Measurements from ENCODE around the gene CHEK2. TPM values are rescaled to one million over a fixed set of nuclear protein-coding genes. Genes with fewer than 3 reads are reported as not detected.

The CHEK2 gene
- total and polyA plus RNA-seq, 7 donors: 2.8 to 17.4 (median 4.6) TPM

DNA sequence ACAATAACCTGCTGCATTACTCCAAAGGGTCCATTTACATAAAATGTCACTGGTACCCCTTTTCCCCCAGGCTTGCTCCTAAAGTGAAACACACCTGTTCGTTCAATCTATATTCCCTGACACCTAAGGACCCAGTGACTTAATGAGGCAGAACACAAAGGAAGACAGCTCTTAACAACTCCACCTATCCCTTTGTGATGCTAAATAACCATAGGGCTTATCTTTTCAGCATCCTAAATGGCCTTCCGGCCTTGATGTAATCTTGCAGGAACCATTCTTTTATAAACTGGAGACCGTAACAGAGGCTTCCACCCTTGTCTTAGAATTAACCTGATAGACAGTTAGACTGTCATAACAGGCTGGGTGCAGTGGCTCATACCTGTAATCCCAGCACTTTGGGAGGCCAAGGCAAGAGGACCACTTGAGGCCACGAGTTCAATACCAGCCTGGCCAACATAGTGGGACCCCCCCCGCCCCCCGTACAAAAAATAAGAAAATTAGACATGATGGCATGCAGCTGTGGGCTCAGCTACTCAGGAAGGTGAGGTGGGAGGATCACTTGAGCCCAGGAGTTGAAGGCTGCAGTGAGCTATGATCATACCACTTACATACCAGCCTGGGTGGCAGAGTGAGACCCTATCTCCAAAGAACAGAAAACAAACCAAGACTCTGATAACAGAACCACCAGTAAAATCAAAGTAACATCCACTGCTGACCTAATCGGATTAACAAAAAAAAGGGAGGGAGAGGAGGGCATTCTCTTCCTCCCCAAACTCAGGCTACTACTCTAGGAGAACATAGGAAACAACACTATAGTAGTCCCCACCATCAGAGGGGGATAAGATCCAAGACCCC is 5.1 kb downstream of the CHEK2 start:
- no peak overlapping the region for H3K27ac ChIP-seq
- peaks cover 0 to 6% (median 3%) of the 10 kb centered on the region in 4 donors for H3K4me1 ChIP-seq
- no peak overlapping the region for H3K4me3 ChIP-seq
- no peaks in the 10 kb centered on the region for H3K9me3 ChIP-seq
- intact Hi-C loops (cut with DNase I): no loop called here
- WGBS, 2 donors: 82 to 89% methylated on average over 7 of the region's 7 CpGs
- H3K36me3 ChIP-seq: no peaks in the 10 kb centered on the region
- no peak for DNase-seq
- H3K27me3 ChIP-seq: no peaks in the 10 kb centered on the region
- TF ChIP-seq POLR2AphosphoS5 (IDR thresholded peaks at IDR 0.05) (no peak), POLR2A (IDR thresholded peaks at IDR 0.05) (no peak), EP300 (IDR thresholded peaks at IDR 0.05) (no peak)
- TF ChIP-seq, protein P1, sequence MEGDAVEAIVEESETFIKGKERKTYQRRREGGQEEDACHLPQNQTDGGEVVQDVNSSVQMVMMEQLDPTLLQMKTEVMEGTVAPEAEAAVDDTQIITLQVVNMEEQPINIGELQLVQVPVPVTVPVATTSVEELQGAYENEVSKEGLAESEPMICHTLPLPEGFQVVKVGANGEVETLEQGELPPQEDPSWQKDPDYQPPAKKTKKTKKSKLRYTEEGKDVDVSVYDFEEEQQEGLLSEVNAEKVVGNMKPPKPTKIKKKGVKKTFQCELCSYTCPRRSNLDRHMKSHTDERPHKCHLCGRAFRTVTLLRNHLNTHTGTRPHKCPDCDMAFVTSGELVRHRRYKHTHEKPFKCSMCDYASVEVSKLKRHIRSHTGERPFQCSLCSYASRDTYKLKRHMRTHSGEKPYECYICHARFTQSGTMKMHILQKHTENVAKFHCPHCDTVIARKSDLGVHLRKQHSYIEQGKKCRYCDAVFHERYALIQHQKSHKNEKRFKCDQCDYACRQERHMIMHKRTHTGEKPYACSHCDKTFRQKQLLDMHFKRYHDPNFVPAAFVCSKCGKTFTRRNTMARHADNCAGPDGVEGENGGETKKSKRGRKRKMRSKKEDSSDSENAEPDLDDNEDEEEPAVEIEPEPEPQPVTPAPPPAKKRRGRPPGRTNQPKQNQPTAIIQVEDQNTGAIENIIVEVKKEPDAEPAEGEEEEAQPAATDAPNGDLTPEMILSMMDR (IDR thresholded peaks at IDR 0.05): no peak

DNA sequence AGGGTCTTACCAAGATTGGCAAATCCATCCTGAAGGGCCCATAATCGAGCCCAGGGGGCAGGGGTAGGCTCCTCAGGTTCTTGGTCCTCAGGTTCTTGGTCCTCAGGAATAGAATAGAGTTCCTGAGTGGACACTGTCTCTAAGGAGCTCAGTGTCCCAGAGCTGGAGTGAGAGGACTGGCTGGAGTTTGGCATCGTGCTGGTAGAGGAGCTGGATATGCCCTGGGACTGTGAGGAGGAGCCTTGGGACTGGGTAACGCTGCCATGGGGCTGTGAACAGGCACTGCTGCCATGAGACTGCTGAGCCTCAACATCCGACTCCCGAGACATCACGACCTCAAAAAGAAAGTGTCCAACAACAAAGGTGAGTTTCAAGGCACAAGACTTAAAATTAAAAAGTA is 7.2 kb downstream of the CHEK2 start:
- no peaks in the 10 kb centered on the region for H3K4me1 ChIP-seq
- WGBS, 2 donors: 95 to 96% methylated on average over 6 of the region's 6 CpGs
- H3K36me3 ChIP-seq: no peaks in the 10 kb centered on the region
- no peak overlapping the region for H3K4me3 ChIP-seq
- H3K27ac ChIP-seq: no peak overlapping the region
- no peaks in the 10 kb centered on the region for H3K9me3 ChIP-seq
- intact Hi-C loops (cut with DNase I): no loop called here
- no peak for DNase-seq
- no peak for TF ChIP-seq EP300 (IDR thresholded peaks at IDR 0.05)
- TF ChIP-seq POLR2AphosphoS5 (IDR thresholded peaks at IDR 0.05): no peak
- no peak for TF ChIP-seq POLR2A (IDR thresholded peaks at IDR 0.05)
- TF ChIP-seq, protein P1 (IDR thresholded peaks at IDR 0.05): no peak
- H3K27me3 ChIP-seq: no peaks in the 10 kb centered on the region

DNA sequence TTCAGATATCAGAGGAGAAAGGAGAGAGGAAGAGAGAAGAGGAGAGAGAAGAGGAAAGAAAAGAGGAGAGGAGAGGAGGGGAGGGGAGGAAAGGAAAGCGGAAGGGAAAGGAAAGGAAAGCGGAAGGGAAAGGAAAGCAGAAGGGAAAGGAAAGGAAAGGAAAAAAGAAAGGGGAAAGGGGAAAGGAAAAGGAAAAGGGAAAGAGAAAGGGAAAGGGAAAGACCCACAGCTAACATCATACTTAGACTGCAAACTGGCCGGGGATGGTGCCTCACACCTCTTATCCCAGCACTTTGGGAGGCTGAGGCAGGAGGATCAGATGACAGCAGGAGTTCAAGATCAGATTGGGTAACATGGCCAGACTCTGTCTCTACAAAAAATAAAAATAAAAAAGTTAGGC is 11.4 kb downstream of the CHEK2 start:
- H3K27ac ChIP-seq: no peak overlapping the region
- H3K4me3 ChIP-seq: no peak overlapping the region
- no peak for DNase-seq
- 85 to 90% methylated on average over 3 of the region's 3 CpGs for WGBS, 2 donors
- no peaks in the 10 kb centered on the region for H3K36me3 ChIP-seq
- intact Hi-C loops (cut with DNase I): no loop called here
- TF ChIP-seq, protein P1 (IDR thresholded peaks at IDR 0.05): no peak
- no peak for TF ChIP-seq POLR2A (IDR thresholded peaks at IDR 0.05)
- no peak for TF ChIP-seq POLR2AphosphoS5 (IDR thresholded peaks at IDR 0.05)
- no peak for TF ChIP-seq EP300 (IDR thresholded peaks at IDR 0.05)
- H3K9me3 ChIP-seq: no peaks in the 10 kb centered on the region
- no peaks in the 10 kb centered on the region for H3K4me1 ChIP-seq
- no peaks in the 10 kb centered on the region for H3K27me3 ChIP-seq

DNA sequence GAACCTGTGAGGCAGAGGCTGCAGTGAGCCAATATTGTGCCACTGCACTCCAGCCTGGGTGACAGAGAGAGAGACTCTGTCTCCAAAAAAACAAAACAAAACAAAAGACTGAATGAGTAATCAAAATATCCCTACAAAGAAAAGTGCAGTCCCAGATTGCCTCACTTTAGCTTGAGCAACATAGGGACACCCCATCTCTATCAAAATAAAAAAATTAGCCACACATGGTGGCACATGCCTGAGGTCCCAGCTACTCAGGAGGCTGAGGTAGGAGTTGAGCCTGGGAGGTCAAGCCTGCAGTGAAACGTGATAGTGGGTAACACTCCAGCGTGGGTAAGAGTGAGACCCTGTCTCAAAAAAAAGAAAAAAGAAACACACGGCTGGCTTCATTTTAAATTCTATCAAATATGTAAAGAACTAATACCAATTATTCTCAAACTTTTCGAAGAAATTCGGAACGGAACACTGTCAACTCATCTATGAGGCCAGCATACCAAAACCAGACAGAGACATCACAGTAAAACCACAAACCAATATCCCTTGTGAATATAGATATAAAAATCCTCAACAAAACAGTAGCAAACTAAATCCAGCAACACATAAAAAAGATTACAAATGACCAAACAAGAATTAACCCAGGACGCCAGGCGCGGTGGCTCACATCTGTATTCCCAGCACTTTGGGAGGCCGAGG is 12.9 kb downstream of the CHEK2 start:
- intact Hi-C loops (cut with DNase I): no loop called here
- H3K27me3 ChIP-seq: no peaks in the 10 kb centered on the region
- H3K9me3 ChIP-seq: no peaks in the 10 kb centered on the region
- no peak overlapping the region for H3K4me3 ChIP-seq
- no peaks in the 10 kb centered on the region for H3K4me1 ChIP-seq
- H3K36me3 ChIP-seq: no peaks in the 10 kb centered on the region
- no peak for TF ChIP-seq POLR2AphosphoS5 (IDR thresholded peaks at IDR 0.05)
- TF ChIP-seq, protein P1 (IDR thresholded peaks at IDR 0.05): no peak
- no peak for TF ChIP-seq POLR2A (IDR thresholded peaks at IDR 0.05)
- TF ChIP-seq EP300 (IDR thresholded peaks at IDR 0.05): no peak
- WGBS, 2 donors: 91 to 95% methylated on average over 10 of the region's 10 CpGs
- DNase-seq: no peak
- no peak overlapping the region for H3K27ac ChIP-seq

Data from sigmoid colon (tissue), 7 donors.